WTC11 (cell line): ENCODE measurements around the gene MAP3K6.

Experiments
- TCF7 ChIP-seq: sonication (generic); formaldehyde crosslinking; IDR thresholded peaks from 2 replicates; pipeline ENCODE4 v1.8.0; 2022; ENCODE audit warnings: mild to moderate bottlenecking, low read depth, missing genetic modification reagents, moderate library complexity
- ZNF138 ChIP-seq: sonication (generic); formaldehyde crosslinking; conservative IDR thresholded peaks from 2 replicates; pipeline ENCODE4 v1.8.1; 2022; ENCODE audit warnings: mild to moderate bottlenecking, moderate library complexity, missing genetic modification reagents
- TF ChIP-seq, protein P1 (sequence below): fragments of 200-600 bp; IDR thresholded peaks from 2 replicates; pipeline ENCODE4 v1.8.0; 2022; ENCODE audit warnings: antibody characterized with exemption

DNA sequence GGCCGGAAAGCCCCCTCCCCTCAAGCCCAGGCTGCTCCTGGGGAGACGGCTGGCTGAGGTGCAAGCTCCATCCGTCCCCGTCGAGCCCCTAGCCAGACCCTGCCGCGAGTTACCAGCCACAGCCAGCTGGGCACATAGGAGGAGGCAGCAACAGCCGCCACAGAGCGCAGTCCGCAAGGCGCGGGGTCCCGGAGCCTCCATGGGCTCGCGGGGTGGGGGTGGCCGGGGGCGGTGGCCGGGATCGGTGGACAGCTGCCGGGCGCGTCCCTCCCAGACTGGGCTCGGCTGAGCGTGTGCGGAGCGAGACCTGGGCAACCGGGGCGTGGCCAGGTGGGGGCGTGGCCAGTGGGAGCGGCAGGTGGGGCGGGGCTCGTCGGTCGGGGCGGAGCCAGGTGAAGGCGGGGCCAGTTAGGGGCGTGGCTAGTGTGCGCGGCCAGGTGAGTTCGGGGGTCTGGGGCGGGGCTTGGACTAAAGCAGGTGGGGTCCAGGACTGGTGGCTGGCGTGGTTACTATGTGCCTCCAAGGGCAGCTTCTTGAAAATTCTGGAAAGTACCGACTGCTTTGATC lies 16.4 kb upstream of the MAP3K6 start, which contains the start of gene CD164L2:
- TF ChIP-seq TCF7 (CRISPR knock-in tag) = no peak
- TF ChIP-seq, protein P1, sequence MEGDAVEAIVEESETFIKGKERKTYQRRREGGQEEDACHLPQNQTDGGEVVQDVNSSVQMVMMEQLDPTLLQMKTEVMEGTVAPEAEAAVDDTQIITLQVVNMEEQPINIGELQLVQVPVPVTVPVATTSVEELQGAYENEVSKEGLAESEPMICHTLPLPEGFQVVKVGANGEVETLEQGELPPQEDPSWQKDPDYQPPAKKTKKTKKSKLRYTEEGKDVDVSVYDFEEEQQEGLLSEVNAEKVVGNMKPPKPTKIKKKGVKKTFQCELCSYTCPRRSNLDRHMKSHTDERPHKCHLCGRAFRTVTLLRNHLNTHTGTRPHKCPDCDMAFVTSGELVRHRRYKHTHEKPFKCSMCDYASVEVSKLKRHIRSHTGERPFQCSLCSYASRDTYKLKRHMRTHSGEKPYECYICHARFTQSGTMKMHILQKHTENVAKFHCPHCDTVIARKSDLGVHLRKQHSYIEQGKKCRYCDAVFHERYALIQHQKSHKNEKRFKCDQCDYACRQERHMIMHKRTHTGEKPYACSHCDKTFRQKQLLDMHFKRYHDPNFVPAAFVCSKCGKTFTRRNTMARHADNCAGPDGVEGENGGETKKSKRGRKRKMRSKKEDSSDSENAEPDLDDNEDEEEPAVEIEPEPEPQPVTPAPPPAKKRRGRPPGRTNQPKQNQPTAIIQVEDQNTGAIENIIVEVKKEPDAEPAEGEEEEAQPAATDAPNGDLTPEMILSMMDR = no peak
- TF ChIP-seq ZNF138 = no peak
